Left cardiac atrium (tissue), 4 donors: ENCODE results near the gene LRRK2. TPM values are rescaled to one million over a fixed set of nuclear protein-coding genes. Genes with fewer than 3 reads are reported as not detected.

Experiments
- ATAC-seq, 2 donors: fragments of 200-7000 bp; cut with Tn5 transposase; one replicate each; pipeline ENCODE4 v1.9.1; 2020; ENCODE audit warnings: mild to moderate bottlenecking in 2 of 2, moderate library complexity in 2 of 2
- DNase-seq: peaks from one replicate; pipeline ENCODE4 v3.0.0-alpha.2; 2020
- intact Hi-C, 2 donors: fragments of 100-400 bp; cut with DNase I; formaldehyde crosslinking; loops; one replicate each; pipeline versions ENCODE4 v1.14.1 to v1.15.1; 2022 to 2023
- long read RNA-seq: library from polyadenylated mRNA; unstranded; transcript quantifications from one replicate; pipeline ENCODE4 v2.0.0, GENCODE V29; 2021
- total RNA-seq, 2 donors: library from RNA; stranded (reverse); fragmentation: NEBNext Ultra II Directional; extraction: Animal tissue kit (Norgen Biotek cat#: 25700); gene quantifications; one replicate each; pipeline ENCODE4 v1.2.1, GENCODE V29; 2021
- donor health status: DM: no; HTN: yes; CAD: no.
- donor health status: DM: no; HTN: yes; CAD: no; lungs with severe emphysema.
- donor health status: DM: yes; HTN: yes; CAD: no.
- donor health status: Dilated cardiomyopathy.

The LRRK2 gene
- 10 to 100 TPM in 1 of 2 donors, 1 to 10 TPM in 1; 7.7 to 11.0 TPM for total RNA-seq
- long read RNA-seq, partial matches to known transcripts: 1 of 1 reads
- long read RNA-seq, other reads (novel, unspliced or antisense): 0 of 1 reads

- intact Hi-C loops: no loop called here
- ATAC-seq (peak; percentile 95 to 96), DNase-seq (peak; percentile 89)
These were observed at the start of gene LRRK2 for GRCh38 chr12:40224439-40225291. Gene LRRK2 (plus strand): TSS chr12:40224997. CDS start chr12:40225132, 135 bp downstream.

GRCh38 chr12:40175045-40175444, 49.8 kb upstream of the LRRK2 start:
- intact Hi-C loops: no loop called here
- no peak for ATAC-seq
- DNase-seq: no peak

DNA sequence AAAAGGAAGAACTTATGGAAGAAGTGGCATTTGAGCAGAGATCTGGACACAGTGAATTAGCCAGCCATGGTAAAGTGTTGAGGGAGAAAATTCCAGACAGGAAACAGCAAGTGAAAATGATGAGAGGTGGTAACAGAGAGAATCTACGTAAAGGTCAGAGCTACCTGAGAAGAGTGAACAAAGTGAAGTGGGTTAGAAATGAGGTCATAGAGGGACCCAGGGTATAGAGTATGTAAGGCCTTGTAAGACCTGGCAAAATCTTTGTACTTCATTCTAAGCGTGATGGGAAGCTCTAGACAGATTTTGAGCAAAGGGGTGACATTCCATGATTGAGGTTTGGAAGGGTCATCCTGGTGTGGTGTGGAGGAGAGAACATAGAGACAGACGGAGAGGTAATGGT, 49.3 kb upstream of the LRRK2 start:
- no peak for ATAC-seq
- intact Hi-C loops: no loop called here
- DNase-seq: no peak

DNA sequence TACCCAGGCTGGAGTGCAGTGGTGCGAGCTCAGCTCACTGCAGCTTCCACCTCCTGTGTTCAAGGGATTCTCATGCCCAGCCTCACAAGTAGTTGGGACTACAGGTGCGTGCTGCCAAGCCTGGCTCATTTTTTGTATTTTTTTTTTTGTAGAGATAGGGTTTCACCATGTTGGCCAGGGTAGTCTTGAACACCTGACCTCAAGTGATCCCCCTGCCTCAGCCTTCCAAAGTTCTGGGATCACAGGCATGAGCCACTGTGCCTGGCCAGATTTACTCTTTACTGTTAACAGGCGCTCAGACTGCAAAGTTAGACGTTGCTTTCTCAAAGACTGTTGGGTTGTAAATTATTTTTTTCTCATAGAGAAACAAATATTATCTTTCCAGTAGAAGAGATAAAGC, 46.1 kb upstream of the LRRK2 start:
- no peak for DNase-seq
- ATAC-seq: no peak
- intact Hi-C loops: no loop called here

DNA sequence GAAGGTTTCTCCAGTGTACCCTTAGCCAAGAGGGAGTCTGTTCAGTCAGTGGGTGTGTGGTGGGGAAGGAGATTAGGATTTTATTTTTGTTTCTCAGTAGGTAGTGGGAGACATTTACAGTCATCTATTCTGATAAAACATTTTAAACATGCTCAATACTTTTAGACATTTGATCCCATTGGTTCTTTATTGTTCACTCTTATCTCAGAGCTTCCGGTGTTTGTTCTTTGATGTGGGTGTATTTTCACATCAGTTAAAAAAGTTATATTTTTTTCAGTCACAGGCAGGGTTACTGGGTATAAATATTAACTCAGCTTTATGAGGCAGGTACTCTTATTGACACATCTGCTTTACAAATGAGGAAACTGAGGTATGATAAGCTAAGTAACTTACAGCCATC, 43.3 kb upstream of the LRRK2 start:
- no peak for ATAC-seq
- no peak for DNase-seq
- intact Hi-C loops: no loop called here

- ATAC-seq: no peak
These were observed 41.1 kb upstream of the LRRK2 start for GRCh38 chr12:40183715-40184114.

DNA sequence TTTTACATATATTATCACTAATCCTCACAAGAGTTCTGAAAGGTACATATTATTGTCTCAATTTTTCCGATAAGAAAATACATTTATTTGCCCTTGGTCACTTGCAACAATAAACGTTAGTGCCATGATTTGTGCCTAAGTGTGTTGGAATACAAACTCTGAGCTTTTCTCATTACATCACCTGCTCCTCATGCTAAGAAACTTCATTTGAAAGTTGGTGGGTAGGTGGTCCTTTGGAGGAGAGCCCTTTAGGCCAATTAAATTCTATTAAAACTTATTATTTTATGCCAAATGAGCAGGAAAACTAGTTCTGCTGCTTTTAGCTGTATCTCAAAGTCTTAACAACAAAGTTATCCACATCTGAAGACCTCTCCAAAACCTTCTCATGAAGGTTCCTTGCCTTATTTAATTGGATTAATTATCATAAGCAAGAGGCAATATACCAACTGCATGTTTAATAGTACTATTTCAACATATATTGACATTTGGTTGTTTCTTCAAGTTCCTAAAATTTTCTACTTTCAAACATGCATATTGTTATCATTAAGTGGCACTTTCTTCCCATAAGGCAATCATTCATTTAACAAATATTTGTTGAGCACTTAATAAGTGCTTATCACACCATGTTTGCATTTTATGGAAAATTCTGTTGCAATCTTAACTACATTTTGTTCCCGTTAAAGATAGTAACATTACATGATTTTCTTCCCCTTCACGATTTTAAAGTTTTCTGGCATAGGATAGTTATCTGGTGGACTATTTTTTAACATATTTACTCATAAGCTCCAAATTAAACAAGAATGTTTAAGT, 40.1 kb upstream of the LRRK2 start:
- no peak for ATAC-seq
- intact Hi-C loops: no loop called here

More at GRCh38 chr12:40183715-40184114, 41.1 kb upstream of the LRRK2 start:
- no peak for DNase-seq
- intact Hi-C loops: no loop called here

GRCh38 chr12:40185303-40185693, 39.5 kb upstream of the LRRK2 start:
- ATAC-seq: no peak
- intact Hi-C loops: no loop called here

More for the DNA sequence above, 40.1 kb upstream of the LRRK2 start:
- DNase-seq: no peak

DNA sequence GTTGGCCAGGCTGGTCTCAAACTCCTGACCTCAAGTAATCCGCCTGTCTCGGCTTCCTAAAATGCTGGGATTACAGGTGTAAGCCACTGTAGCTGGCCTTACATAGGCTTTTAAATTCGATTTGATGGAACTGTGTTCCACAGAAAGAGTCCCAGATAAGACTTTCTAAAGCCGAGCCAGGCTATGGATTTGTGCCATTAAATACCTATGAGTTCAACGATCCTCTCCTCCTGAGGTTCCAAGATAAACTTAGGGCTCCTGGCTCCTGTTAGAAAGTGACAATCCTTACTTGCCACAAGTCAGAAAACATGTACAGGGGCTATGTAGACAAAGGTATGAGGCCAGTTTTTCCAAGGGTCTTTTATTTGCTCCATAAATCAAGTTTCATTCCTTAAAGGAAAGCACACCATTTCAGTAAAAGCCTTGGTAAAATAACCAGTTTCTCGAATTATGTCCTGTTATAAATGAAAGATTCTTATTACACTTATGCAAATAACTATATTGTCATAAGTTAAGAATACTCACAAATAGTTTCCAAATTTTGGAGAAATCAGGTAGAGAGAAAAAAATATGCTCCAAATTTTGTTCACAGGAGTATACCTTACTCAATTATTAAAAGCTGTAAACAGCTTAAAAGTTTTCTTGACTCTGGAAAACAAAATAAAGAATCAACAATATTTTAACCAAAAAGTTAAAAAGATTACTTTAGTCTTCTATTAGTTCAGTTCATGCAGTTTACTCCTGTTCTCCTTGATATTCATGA, 36.1 kb upstream of the LRRK2 start:
- intact Hi-C loops: no loop called here
- DNase-seq (no peak), ATAC-seq (no peak)

More at GRCh38 chr12:40185303-40185693, 39.5 kb upstream of the LRRK2 start:
- DNase-seq: no peak

DNA sequence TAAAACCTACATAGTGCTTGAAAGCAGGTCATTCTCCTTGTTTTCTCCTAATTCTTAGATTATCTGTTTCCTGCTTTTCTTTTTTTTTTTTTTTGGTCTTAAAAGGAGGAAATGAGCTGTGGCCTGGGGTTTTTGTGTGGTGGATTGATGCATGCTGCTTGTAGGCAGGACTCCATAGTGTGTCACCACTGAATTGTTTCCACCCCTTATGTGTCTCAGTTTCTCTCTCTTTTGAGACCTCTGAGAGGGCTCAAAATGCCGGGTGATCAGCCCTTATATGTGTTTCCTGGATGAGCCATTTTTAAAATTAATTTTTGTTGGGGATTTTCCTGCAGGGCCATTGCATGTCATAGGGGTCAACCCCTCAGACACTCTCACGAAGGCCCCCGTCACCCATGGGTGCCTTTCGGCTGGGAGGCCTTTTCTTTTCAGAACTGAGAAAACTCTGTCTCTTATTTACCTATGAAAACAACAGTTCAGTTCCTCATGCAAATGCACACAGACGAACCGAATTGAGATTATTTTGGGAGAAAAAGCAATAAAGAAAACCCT, 32.0 kb upstream of the LRRK2 start:
- DNase-seq (no peak), ATAC-seq (no peak)
- intact Hi-C loops: no loop called here

DNA sequence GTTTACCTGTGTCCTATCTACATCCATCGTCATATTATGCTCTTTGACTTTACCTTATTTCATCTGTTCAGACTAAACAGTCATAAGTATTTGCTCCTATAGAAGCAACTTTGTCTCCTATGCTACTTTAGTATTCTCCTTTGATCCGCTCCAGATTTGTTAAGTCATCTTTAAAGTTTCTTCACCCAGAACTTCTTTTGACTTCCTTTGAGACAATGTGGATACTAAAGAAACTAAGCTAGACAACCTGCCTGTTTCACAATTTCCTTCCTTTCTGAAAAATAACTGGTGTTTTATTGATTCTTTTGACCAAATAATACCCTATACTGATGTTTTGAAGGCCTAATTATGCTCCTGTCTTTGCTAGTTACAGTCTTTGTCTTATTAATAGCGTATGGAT, 30.0 kb upstream of the LRRK2 start:
- ATAC-seq (no peak), DNase-seq (no peak)

GRCh38 chr12:40197590-40197989, 27.2 kb upstream of the LRRK2 start:
- intact Hi-C loops: no loop called here
- no peak for ATAC-seq
- no peak for DNase-seq

More for the DNA sequence above, 30.0 kb upstream of the LRRK2 start:
- intact Hi-C loops: no loop called here

GRCh38 chr12:40198601-40199000, 26.2 kb upstream of the LRRK2 start:
- DNase-seq (no peak), ATAC-seq (no peak)
- intact Hi-C loops: no loop called here

GRCh38 chr12:40202095-40203059, 22.4 kb upstream of the LRRK2 start:
- intact Hi-C loops: no loop called here
- ATAC-seq: no peak
- DNase-seq: no peak

DNA sequence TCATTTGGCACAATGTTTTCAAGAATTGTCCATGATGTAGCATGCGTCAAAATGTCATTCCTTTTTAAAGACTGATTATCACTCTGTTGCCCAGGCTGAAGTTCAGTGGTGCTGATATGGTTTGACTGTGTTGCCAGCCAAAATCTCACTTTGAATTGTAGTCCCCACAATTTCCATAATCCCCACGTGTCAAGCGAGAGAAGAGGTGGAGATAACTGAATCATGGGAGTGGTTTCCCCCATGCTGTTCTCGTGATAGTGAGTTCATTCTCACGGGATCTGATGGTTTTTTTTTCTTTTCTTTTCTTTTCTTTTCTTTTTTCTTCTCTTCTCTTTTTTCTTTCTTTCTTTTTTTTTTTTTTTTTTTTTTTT, 21.8 kb upstream of the LRRK2 start:
- no peak for DNase-seq
- no peak for ATAC-seq
- intact Hi-C loops: no loop called here

- intact Hi-C loops: no loop called here
- ATAC-seq: no peak
- no peak for DNase-seq
These were observed 20.5 kb upstream of the LRRK2 start for GRCh38 chr12:40204337-40204736.

DNA sequence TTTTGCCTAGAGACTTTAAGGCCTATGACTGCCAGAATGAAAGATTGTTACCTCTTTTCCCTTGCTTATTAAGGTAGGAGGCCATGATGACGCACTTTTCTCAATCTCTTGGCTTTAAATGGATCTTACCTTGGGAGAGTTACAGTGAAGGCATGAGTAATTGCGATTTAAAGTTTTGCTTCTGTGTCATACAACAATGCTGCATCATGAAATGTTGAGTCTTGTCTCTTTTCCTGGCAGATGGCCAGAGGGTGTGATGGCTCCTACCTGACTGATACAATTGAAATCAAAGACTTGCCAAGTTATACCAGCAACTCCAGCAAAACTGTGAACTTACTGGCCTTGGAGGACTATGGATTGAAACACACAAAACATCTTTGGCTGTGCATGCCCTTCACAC, 17.2 kb upstream of the LRRK2 start:
- intact Hi-C loops: loop anchor here in 1 of 2 donors (5.0 kb wide), 1 partner anchor 45 kb away; no protein-coding TSS in a partner anchor
- ATAC-seq (no peak), DNase-seq (no peak)
